GM18870 (cell line): ENCODE data around the gene LANCL2.
"Not testable (repeated sequence)": the region's sequence is repeated elsewhere in the genome, so short reads cannot be mapped to it uniquely, and the experiment has no call there.

Source experiments
- ATAC-seq: cut with Tn5 transposase; IDR thresholded peaks from one replicate; pipeline ENCODE4 v1.9.1; 2021; ENCODE audit warnings: moderate library complexity; ENCODE audit not compliant: unreplicated experiment

LANCL2 gene, protein sequence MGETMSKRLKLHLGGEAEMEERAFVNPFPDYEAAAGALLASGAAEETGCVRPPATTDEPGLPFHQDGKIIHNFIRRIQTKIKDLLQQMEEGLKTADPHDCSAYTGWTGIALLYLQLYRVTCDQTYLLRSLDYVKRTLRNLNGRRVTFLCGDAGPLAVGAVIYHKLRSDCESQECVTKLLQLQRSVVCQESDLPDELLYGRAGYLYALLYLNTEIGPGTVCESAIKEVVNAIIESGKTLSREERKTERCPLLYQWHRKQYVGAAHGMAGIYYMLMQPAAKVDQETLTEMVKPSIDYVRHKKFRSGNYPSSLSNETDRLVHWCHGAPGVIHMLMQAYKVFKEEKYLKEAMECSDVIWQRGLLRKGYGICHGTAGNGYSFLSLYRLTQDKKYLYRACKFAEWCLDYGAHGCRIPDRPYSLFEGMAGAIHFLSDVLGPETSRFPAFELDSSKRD

DNA sequence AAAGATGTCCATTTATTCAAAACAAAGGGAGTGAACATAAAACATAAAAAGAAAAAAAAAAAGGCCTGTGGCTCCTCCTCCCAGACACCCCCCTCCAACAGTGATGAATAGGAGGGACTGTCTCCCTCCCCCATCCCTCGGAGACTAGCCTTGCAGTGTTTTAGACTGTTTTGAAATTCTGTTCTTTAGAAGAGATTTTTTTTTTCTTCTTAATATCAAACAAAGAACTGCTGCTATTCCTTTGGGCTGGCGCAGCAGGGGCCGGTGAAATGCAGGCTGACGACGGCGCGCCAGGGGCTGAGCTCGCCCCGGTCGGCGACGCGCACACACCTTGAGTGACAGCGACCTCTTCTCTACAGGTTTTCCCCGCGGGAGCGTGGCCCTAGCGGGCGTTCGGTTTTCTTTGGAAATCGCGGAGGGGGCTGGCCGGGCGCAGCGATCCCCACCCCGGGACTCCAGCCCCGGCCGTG lies at the start of gene LANCL2:
Gene LANCL2 (plus strand): TSS at position 133 of the 470 bp plus-strand sequence. CDS start 689 bp downstream, outside the sequence.
- ATAC-seq = peak; percentile 47

DNA sequence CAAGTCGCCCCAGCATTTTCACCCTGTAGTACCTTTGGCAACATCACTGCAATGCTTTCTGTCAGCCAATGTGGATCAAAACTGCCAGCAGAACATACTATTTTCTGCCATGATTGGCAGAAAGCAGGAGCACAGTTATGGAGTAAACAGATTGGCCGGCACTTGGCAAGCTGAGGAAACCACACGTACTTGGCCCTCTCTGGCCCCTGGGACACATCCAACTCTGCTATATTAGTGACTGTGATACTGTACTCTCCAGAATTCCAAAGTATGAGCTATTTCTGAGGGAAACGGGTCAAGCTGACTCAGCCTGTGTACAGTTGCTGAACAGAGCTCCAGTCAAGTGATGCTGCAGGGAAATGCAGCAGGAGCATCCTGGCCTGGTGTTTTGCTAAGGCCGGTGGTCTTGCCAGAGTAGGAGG lies 39.8 kb upstream of the LANCL2 start:
- ATAC-seq = no peak

DNA sequence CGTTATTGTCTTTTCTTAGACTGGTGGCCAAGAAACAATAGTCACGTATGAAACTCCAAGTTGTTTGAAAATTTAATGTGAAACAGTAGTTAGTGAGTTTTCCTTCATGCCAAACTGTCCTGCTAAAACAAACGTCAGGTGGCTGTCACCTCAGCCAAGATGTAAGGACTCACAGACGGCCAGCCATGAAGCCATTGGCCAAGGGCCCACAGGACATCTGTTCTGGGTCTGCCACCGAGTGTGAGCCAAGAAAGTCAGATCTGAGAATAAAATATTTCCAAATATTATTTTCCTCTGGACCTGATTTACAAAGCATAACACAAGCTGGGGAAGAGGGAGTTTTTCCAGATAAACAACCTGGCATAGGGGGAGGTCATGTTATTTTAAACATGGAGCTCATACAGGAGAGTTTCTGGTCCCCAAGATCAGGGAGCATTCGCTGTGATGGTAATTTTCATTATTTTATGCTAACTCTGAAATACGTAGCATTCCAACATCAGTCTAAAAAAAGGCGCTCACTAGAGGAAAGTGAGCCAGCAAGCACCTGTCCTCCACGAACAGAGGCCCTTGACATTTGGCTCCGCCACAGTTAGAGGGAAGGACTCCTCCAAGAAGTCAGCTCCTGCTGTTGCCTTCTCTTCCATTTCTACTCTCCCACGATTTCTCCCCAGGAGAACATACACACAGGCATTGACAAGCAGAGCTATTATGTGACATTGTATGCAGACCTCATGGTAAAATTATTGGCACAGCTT lies 38.9 kb upstream of the LANCL2 start:
- no peak for ATAC-seq

DNA sequence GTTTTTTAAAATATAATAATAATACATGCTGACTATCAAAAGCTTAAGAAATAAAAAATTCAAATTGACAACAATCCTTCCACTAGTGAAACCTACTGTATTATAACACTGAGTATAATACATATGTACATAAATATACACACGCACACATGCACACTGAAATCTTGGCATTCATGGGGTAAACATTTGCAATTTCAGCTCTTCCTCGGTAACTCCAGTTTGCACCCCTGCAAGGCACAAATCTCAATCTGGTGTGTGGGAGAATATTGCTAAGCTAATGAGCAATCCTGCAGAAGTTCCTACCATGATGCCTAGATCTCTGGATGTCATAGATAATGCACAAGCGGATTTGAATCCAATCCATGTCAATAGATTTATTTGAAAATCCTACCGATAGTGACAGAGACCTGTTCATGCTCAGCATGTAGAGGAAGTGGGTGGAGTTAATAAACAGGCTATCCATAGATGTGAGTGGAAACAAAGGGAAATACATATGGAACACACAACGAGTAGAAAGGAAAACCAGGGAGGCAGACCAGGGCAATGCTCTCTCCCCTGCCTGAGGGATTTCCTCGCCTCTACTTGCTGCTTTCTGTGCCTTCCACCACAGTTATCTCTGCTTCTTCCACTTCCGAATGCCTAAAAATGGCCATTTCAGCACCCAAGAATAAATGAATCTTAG lies 38.1 kb upstream of the LANCL2 start:
- ATAC-seq = no peak

DNA sequence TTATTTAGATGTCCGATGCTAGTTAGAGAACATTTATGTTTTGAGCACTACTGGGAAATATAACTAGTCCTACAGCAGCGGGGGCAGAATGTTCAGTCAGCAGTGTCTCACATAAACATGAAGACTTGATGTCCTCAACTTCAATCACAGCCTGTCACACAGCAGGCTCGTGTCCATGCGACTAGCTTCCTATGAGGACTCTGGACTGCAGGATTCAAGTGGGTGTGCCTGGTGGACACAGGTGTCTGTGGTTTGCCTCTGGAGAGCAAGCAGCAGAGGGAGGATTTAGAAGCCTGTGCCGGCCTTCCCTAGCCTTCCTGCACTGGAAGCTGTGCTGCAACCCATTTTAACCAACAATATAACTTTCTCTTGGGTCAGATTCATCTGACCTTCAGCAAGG lies 30.0 kb upstream of the LANCL2 start:
- no peak for ATAC-seq

DNA sequence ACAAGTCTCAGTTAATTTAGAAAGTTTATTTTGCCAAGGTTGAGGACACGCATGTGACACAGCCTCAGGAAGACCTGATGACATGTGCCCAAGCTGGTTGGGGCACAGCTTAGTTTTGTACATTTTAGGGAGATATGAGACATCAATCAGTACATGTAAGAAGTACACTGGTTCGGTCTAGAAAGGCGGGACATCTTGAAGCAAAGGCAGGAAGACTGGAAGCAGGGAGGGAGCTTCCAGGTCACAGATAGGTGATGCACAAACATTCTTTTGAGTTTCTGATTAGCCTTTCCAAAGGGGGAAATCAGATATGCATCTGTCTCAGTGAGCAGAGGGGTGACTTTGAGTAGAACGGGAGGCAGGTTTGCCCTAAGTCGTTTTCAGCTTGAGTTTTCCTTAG lies 29.4 kb upstream of the LANCL2 start:
- ATAC-seq = no peak

DNA sequence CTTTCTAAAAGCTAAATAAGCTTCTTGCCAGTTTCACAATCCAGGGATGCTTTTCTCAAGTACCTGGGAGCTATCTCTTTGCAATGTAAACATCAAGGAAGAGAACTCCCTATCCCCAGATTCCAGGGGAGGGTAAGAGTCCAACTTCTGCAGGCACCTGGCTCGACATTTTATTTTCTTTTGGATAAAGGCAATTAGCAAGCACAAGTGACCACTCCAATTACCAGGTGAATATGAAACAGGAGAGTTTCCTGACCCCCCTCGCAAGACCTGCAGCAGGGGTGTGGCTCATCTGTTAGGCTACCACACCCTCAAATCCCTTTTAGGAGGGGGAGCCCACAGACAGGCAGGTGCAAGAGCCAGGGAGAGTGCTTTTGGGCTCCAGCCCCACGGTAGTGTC lies 28.6 kb upstream of the LANCL2 start:
- no peak for ATAC-seq

DNA sequence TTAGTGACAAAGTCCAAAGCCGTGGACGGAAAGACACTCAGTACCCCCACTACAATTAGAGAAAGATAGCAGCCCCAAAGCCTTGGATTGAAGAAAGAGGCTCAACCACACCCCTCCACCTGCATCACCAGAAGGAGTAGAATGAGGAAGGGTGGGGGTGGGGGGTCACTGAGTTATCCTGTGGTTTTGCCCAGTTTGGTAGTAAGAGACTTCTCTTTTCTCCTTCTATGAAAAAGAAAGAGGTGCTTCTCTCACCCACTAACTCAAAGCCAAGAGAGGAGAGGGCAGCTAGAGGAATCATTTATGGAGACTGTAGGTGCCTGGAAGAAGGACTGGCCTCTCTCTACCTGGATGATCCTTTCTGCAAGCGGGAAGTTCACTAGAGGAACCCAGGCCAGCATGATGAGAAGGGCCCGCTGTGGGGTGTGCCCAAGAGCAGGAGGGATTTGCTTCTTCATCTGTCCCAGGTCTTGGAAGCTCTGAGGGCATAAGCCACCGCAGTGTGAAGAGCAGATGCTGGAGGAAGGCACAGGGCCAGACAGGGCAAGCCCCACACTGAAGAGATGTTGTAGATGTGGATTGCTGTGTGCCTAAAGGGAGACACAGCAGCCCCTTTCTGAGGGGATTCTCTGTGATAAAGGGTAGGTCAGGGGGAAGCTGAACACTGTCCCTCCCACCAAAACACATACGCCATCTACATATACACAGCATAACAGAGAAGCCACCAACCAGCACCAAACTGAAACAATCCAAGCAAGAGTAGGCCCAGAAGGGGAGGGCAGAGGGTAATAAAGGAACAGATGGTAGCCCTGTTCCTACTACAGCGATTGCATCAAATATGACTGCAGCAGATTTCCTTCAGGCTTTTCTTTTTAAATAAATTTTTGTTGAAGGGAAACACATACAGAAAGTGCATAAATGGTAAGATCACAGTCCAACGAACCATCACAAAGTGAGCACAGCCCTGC lies 25.8 kb upstream of the LANCL2 start:
- ATAC-seq = no peak

DNA sequence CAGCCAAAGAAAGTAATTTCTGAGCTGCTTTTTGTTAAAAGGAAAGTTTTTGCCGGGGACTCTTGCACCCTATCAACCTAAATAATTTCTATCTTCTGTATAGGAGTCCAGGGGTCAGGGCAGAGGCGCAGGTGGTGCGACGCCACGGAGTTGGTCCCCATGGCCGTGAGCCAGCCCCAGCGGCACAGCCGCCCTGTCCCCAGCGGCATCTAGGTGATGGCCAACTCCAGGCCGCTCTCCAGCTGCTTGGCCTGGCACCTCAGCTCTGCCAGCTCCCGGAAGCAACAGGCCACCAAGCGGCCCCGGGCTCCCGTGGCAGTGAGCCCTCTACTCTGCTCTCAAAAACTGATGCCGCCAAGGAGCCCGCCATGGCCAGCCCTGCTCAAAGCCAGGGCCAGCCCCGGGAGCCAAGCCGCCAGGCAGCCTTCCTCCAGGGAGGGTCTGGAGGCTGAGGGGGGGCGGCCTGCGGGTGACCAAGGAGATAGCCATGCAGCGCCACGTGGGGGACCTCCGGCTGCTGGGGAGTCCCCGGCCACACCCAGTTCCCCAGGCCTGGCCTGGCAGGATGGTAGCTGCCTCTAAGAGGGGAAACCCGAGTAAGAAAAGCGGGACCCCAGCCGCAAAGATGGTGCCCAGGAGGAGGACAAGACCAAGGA lies 22.8 kb upstream of the LANCL2 start:
- ATAC-seq = no peak

DNA sequence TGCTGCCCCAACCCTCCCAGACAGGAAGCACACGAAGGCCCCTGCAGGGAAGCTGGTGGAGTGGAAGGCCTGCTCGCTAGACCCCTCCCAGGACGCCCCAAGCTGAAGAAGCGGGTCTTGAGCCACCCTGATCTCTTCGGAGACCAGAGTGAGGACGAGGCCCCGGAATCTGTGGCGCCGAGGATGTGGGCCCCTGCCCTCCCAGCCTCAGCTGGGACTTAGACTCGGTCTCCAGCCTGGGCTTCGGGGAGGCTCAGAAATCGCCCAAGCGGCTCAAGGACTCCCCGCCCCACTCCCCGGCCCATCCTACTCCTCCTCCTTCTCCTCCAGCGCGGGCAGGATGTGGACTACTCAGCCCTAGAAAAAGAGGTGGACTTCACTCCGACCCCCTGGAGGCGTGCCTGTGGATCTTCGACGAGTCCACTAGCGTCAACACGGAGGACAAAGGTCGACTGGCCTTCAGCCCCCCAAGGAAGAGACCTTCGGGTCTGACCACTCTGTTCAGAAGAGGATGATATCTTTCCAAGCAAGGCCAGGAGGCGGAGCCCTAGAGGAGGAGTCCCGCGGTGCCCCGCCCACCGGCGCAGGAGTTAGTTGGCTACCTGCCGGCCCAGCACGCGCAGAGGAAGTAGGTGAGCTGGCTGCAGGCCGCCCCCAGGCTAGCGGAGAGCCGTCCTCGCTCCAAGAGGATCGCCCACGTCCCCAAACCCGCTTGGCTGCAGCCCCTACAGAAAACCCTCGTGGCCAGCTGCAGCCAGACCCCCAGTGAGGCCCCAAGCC lies 21.9 kb upstream of the LANCL2 start:
- no peak for ATAC-seq

DNA sequence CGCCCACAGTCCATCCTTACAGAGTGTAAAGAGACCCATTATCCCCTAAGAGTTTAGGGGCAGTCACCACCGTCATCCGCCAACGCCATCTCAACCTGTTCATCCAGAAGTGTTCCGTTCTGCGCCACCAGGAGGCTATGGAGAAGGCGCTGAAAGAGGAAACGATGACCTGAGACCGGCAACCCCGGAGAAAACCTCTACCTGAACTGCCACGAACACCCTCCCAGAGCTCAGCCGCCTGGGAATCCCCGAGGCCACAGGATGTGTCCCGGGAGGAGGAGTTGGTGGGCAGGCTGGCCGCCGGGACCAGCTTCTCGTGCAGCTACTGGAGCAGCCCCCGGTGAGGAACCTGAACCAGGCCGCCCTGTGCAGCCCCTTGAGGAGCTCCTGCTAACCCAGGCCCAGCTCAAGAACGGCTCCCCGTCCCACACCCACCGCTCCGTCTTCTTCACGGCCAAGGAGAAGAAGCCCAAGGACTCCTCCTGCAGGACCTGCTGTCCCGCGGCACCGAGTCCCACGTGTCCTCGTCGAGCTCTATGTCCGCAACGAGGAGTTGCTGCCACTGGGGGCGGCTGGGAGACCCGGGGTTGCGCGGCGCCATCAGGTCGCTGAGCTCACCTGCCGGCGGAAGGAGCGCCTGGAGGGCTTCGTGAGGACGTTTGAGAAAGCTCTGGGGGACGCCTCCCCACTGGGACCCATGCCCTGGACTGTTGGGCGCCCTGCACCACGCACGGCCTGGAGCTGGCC lies 21.1 kb upstream of the LANCL2 start:
- no peak for ATAC-seq

DNA sequence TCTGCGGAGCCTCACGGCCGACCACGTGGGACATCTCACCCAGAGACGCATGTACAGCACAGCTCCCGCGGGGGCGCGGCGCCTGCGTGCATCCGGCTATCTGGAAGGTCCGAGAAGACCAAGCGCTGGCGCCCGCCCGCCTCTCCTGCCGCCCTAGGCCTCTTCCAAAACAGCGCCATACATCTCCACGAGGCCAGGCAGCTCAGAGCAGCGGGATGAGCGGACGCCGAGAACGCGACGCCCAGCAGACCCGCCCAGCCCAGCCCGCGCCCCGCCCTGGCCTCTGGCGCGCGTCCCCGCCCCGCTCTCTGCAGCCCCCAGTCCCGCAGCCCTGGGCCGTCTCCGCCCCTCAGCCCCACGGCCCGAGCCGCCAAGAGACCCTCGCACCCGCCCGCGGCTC lies 20.3 kb upstream of the LANCL2 start:
- ATAC-seq = no peak

DNA sequence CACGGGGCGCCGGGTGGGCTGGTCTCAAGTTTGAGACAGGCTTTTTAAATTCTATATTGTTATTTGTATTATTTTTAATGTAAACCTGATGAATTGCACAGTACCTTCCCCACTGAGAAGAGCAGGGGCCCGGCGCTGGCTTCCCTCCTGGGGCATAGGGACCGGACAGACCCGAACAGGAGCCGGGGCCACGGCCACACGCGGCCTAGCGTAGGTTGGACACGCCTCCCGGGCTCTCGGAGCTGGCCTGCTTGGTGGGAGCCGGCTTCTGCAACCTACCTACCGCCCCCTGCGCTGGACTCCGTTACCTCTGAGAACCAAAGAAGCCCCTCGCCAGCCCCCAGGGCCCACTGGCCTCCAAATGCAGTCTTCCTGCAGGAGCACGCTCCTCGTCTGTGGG lies 19.8 kb upstream of the LANCL2 start:
- no peak for ATAC-seq

DNA sequence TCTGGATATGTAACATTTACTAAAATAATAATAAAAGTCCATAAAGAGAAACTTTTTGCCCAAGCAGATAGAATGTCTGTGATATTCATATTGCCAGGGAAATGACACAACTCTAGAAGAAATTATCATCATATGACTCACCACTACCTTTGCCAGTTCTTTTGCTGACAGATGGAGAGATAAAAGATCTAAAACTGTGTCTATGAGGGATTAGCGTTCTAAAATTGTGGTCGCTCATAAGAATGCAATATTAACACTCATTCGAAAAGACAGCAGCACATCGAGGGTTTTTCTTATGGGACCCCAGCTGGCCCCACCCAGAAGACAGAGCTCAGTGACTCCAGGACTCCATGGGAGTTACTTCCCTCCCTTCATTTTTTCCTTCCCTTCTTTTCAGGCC lies 16.6 kb upstream of the LANCL2 start:
- ATAC-seq = no peak

DNA sequence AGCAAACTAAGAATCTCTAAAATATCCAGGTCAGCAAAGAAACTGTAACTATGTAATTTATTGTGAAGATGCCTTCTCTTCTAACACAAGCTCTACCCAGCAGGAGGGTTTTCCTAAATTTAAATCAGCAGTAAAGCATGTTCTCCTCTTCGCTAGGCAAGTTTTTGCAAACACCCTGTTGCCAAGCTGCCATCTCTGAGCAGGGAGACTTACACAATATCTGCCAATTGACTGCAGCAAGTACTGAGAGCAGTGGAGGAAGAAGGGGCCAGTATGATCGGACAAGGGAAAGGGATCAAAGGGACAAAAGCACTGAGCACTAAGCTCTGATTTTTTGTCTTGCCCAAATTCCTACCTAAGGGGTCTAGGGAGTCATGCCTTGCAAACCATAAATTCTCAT lies 16.0 kb upstream of the LANCL2 start:
- no peak for ATAC-seq

DNA sequence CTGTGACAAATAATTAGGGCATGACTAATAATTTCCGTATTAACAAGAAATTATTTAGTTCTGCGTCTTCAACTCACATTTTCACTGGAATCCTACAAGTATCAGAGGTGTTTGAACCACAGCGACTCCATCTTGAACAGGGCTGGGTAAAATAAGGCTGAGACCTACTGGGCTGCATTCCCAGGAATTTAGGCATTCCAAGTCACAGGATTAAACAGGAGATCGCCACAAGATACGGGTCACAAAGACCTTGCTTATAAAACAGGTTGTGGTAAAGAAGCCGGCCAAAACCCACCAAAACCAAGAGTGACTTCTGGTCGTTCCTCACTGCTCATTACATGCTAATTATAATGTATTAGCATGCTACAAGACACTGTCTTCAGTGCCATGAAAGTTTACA lies 14.9 kb upstream of the LANCL2 start:
- ATAC-seq = no peak

DNA sequence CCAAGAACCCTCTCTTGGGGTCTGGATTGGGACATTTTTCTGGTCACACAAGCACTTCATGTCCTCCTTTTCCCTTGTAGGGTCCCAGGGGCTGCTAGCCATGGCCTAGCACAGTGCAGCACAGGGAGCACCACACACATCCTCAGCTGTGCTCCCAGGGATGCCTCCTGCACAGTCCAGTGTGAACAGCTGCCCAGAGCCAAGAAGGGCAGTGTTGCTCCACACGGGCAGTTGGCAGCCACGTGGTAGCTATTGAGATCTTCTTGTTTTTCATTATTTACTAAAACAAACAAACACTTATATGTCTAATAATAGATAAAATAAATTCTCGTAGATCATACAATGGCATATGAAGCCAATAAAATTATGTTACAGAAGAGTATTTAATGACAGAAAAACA lies 13.9 kb upstream of the LANCL2 start:
- no peak for ATAC-seq

DNA sequence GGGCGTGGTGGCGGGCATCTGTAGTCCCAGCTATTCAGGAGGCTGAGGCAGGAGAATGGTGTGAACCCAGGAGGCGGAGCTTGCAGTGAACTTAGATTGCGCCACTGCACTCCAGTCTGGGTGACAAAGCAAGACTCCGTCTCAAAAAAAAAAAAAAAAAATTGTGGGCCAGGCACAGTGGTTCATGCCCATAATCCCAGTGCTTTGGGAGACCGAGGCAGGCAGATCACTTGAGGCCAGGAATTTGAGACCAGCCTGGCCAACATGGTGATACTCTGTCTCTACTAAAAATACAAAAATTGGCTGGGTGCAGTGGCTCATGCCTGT lies 12.2 kb upstream of the LANCL2 start:
- not testable (repeated sequence) for ATAC-seq

DNA sequence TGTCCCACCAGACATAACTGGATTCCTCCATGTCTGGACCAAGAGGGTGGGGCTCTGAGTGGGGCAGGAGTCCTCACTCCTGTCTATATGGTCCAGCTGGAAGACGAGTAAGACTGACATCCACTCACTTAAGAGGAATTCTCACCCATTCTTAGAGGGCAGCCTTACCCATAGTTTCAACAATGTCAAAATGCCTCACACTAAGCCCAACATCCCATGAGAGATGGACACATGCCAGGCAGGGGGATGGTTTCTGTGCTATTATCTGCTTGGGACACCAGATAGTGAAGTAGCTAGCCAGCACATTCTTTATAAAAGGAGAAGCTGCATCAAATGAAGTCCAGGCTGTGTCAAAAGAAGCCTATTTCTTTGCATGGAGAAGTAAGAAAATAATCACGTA lies 4.7 kb upstream of the LANCL2 start:
- no peak for ATAC-seq
